Measurements from ENCODE around the gene USP24.

GRCh38 chr1:55037733-55038551 lies 177.2 kb downstream of the USP24 start:
- TF ChIP-seq CTCF (IDR thresholded peaks at IDR 0.05) (no peak), POLR2A (IDR thresholded peaks at IDR 0.05) (no peak)

Data from esophagus squamous epithelium (tissue), 4 donors.